ENCODE results near the gene ZNF646.

GRCh38 chr16:31133046-31133501, 58.9 kb downstream of the ZNF646 start:
- TF ChIP-seq CTCF (conservative IDR thresholded peaks at IDR 0.05): no peak
- TF ChIP-seq ZFX (IDR thresholded peaks at IDR 0.05): no peak
